CD4-positive, alpha-beta T cell treated with Interleukin-6 at 100 ng/mL for 8 hours (primary cell): Measurements from ENCODE around the gene METTL4.
A peak's percentile ranks its signal among the peaks of the same experiment; 100 is the strongest.
"Not testable (repeated sequence)": the region's sequence is repeated elsewhere in the genome, so short reads cannot be mapped to it uniquely, and the experiment has no call there.

Source experiments
- DNase-seq: peaks from one replicate; pipeline ENCODE4 v3.0.0-alpha.2; 2020; ENCODE audit warnings: mixed read lengths, low spot score

METTL4 gene

GRCh38 chr18:2559249-2559648 is 12.1 kb downstream of the METTL4 start:
- no peak for DNase-seq

DNA sequence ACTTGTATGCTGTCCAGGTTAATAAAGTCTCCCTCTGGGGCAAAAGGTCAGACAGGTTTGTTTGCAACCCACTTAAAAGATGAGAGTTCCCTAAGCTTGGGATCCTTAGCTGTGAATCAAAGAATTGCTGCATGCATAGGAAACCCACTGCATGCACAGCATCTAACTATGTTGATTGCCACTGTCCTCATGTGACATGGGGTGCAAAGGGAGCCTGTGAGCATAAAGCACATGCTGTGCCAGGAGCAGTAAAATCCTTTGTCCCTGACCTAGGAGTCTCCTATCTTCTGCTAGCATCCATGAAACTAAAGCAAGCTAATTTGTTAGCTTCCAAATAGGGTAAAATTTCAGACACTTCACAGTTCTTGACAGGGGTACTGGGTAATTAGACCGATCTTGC is 13.8 kb downstream of the METTL4 start:
- DNase-seq = no peak

DNA sequence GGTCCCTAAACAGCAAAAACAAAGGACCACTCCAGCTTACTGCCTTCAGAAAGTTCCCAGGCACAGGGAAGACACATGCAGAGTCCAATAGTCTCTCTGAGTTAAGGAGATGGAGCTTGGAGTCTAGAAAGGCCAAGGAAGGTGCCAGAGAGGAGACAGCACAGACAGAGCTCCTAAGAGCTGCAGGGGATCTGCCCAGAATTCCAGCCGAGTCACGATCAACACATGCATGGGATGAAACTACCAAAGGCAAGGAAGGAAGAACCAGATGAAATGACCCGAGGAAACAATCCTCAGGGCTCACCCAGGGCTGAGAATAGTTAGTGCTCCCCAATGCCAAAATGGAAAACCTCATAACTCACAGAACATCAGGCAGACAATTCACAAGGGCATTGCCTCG is 15.4 kb downstream of the METTL4 start:
- DNase-seq = no peak

DNA sequence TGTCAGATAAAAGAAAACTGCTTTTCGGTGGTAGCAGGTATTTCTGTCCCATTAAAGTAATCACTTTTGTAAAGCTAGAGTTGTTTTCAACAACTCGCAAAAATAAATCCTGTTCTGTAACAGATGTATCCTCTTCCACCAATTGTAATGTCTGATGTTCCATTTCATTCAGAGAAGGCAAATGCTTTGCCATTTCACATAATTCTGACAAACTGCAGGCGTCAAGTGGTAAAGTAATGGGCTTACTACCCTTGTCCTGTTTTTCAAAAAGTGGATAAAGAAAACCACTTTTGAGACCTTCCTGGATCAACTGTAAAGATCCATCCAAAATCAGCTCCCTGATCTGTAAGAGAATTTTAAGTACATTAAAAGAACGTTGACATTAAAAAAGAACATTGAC is 16.6 kb downstream of the METTL4 start:
- DNase-seq = no peak

- no peak for DNase-seq
Observed at GRCh38 chr18:2551425-2551824, 19.9 kb downstream of the METTL4 start.

- DNase-seq = no peak
Observed at GRCh38 chr18:2549462-2549861, 21.8 kb downstream of the METTL4 start.

DNA sequence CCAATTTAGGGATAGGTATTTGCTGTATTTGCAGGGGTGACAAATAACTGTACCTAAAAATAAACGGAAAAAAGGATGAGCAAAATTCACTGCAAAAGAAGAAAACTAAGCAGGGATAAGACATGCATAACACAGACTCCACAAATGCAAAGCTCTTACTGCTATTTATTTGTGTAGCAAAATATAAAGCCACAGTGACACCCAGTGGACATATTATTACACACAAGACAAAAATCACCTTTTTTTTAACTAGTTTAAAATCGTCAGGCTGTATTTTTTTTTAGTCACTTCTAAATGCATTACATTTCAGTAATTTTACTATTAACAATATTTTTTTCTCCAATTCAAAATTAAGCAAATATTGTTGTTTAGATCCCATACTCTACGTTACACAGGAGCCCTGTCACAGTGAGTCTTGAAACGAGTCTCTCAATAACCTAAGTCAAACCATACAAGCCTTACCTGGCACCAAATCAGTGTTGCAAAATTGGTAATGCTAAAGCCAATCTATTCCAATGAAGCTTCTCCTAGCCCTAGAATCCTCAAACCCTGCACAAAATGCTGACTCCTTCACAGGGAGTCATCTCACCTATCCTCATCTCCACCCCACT is 23.7 kb downstream of the METTL4 start:
- DNase-seq = peak; percentile 26

- DNase-seq = no peak
Observed at GRCh38 chr18:2545155-2545554, 26.1 kb downstream of the METTL4 start.

- DNase-seq = peak; percentile 18
Observed at GRCh38 chr18:2541925-2542563, 29.3 kb downstream of the METTL4 start.

GRCh38 chr18:2540575-2540974 is 30.7 kb downstream of the METTL4 start:
- no peak for DNase-seq

DNA sequence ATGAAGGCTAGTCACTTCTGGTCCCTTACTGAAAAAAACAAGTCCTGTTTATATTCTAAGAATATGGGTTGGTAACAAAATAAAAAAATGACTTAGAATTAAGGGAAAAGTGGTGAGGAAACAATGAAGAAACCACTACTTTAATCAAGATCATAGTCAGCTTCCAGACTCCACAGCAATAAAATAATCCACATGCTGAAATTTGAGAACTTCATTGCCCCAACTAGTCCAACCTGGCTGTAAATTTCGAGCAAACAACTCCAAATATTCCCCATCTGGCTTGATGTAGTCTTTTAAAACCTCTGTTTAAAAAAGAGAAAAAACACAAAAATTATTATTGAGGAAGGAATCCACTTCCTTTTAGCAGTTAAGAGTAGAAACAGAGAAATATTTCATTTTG is 32.5 kb downstream of the METTL4 start:
- no peak for DNase-seq

DNA sequence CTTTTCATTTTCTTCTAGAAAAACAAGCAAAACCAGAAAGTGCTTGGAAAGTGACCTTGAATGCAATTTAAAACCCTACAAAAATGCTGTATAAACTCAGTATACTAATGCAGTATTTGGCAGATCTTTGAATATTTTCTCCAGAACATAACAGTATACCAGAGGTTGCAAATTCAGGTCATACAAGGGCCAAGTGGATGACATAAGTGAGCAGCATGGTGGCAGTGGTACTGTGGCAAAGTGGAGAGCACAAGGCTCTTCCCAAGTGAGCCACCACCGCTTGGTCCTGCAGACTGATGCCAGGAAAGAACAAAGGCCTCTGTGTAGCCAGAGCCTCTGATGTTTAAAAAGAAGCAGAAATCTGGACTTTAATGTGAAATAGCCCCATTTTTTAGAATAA is 33.1 kb downstream of the METTL4 start:
- DNase-seq = no peak

- no peak for DNase-seq
Observed at GRCh38 chr18:2537296-2537695, 34.0 kb downstream of the METTL4 start.

- DNase-seq = no peak
Observed at GRCh38 chr18:2536493-2536892, 34.8 kb downstream of the METTL4 start.

DNA sequence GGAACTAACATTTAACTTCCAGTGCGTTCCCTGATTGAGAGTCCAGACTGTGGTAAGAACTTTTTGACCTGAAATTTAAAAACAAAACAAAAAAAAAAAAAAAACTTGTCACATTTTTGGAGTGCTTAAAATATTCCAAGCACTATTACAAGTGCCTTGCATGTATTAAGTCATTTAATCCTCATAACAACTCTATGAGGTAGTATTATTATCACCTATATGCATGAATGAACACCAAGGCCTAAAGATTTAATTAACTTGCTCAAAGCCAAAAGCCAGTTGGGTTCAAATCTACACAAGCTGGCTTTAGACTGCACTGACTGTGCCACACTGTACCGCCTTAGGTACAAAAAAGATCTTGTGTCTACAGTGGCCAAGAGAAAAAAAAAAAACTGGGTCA is 35.2 kb downstream of the METTL4 start:
- no peak for DNase-seq

GRCh38 chr18:2535419-2535910 is 35.8 kb downstream of the METTL4 start:
- DNase-seq = no peak

DNA sequence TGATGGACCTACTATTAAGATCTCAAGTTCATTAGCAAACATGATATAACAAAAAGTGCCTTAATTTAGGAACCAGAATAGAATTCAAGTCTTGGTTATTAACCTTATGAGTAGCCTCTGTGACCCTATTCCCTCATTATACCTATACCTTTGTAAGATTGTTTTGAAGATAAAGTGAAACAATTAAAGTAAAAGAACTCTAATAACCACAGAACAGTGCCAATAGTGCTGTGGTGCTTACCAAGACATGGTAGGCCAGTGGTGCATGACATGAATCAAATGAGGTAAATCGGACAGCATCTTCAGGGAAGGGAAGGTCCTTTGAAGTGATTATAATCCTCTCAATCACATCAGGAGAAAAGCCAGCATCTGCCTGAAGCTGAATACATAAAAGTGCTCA is 36.4 kb downstream of the METTL4 start:
- DNase-seq = no peak

DNA sequence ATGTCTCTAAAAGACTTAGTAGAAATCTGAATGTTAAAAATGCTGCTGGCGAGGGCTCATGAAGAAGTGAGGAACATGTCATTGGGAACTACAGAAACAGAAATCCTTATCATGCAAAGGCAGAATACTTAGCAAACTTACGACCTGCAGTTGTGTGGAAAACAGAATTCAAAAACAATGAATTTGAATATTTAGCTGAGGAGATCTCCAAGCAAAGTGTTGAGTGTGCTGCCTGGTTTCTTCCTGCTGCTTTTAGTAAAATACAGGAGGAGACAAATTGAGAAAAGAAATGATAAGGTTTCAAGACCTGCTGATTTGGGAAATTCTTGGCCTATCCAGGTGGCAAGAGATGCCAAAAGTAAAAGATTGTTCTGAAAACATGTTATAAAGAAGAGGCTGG is 38.5 kb downstream of the METTL4 start:
- no peak for DNase-seq

DNA sequence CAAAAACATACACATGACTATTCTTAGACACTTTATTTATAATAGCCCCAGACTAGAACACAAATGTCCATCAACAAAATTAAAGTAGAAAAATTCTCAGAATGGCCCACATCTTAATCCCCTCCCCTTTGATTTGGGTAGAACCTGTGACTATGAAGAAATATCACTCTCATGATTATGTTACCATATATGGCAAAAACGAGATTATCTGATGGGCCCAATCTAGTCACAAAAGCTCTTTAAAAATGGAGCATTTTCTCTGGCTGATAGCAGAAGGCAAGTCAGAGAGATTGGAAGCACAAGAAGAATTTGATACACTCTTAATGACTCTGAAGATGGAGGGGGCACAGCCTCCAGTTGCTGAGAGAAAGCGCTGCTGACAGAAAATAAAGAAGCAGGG is 39.6 kb downstream of the METTL4 start:
- DNase-seq = no peak

- no peak for DNase-seq
Observed at GRCh38 chr18:2529154-2529553, 42.2 kb downstream of the METTL4 start.

GRCh38 chr18:2526329-2526728 is 45.0 kb downstream of the METTL4 start:
- DNase-seq = no peak

DNA sequence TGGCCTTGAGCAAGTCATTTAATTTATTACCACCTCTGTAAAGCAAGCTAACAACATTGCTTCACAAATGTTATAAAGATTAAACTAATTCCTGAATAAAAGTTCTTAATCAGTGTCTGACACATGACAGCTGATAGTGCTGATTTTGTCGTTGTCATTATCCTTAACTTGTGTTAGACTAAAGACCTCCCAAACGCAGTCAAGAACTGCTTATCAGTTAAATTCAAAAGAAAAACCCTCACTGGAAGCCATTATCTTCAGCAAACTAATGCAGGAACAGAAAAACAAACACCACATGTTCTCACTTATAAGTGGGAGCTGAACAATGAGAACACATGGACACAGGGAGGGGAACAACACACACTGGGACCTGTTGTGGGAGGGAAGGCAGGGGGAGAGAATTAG is 46.5 kb downstream of the METTL4 start:
- DNase-seq = not testable (repeated sequence)

DNA sequence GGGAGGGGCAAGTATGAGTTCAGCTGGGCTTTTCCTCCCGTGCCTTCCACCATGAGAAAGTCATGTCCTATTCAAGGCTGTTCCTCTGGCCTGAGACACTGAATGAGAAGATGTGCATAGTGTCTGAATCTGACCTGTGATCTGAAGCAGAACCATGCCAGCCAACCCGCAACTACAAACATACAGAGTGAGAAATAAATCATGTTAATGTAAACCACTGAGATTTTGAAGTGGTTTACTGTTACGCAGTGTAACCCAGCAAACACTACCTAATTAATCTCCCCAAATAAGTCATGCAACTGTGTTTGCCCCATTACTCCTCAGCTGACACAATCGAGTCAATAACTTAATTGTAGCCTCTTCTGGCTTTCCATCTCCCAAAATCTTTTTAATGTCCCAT is 49.2 kb downstream of the METTL4 start:
- DNase-seq = no peak

GRCh38 chr18:2518473-2518872 is 52.8 kb downstream of the METTL4 start:
- DNase-seq = no peak
